Measurements from ENCODE around the gene TENM4. TPM values are rescaled to one million over a fixed set of nuclear protein-coding genes. Genes with fewer than 3 reads are reported as not detected.

The TENM4 gene
- total and polyA plus RNA-seq, 2 of the 8 experiments (the other 6 are each of a cell fraction or from before 2014, with no cell fraction given) = 3.5 to 7.2 TPM

- TF ChIP-seq KDM5A (IDR thresholded peaks at IDR 0.05; ENCODE audit: low read length) (no peak), ASH2L (IDR thresholded peaks at IDR 0.05; ENCODE audit: low read length) (no peak), POLR2AphosphoS5 (IDR thresholded peaks at IDR 0.05; ENCODE audit: low read depth, low read length) (no peak)
Measured at GRCh38 chr11:79309407-79309806, 131.4 kb downstream of the TENM4 start (continued).
